Activated CD4-positive, alpha-beta T cell treated with anti-CD3 and anti-CD28 coated beads, Interleukin-2, amount 50 U/mL, for 1 hour (primary cell): ENCODE data around the gene NFKB2.

Source experiments
- DNase-seq: peaks from one replicate; pipeline ENCODE4 v3.0.0-alpha.2; 2020

Gene NFKB2

GRCh38 chr10:102423372-102423968 lies 28.0 kb downstream of the NFKB2 start:
- no peak for DNase-seq

GRCh38 chr10:102424145-102424544 lies 28.6 kb downstream of the NFKB2 start:
- DNase-seq: no peak

GRCh38 chr10:102424916-102425315 lies 29.4 kb downstream of the NFKB2 start:
- no peak for DNase-seq

GRCh38 chr10:102425444-102425843 lies 29.9 kb downstream of the NFKB2 start:
- DNase-seq: no peak

GRCh38 chr10:102426803-102427287 lies 31.3 kb downstream of the NFKB2 start:
- no peak for DNase-seq

DNA sequence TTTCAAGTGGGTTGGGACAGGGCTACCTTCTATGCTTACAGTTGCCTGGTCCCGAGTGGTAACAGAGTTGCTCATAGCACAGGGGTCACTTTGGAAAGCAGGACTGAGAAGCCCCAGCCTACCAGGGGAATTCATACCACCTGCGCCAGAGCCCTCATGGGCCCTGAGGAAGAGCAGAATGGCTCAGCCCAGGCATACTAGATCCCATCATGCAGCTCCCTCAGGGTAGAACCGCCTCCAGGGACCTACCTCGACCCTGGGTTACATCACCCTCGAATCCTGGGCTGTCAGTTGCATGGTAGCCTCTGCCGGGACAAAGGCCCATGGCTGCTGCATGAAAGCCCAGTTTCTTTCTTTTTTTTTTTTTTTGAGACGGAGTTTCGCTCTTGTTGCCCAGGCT lies 34.0 kb downstream of the NFKB2 start:
- DNase-seq: no peak

GRCh38 chr10:102431452-102432124 lies 36.1 kb downstream of the NFKB2 start:
- DNase-seq: no peak

- DNase-seq: peak; percentile 96
Observed at GRCh38 chr10:102432162-102432950, 36.9 kb downstream of the NFKB2 start, which contains the start of gene CUEDC2. TSS of gene CUEDC2 (minus strand) at chr10:102432574. CDS start at chr10:102425188, 7,386 bp downstream.

DNA sequence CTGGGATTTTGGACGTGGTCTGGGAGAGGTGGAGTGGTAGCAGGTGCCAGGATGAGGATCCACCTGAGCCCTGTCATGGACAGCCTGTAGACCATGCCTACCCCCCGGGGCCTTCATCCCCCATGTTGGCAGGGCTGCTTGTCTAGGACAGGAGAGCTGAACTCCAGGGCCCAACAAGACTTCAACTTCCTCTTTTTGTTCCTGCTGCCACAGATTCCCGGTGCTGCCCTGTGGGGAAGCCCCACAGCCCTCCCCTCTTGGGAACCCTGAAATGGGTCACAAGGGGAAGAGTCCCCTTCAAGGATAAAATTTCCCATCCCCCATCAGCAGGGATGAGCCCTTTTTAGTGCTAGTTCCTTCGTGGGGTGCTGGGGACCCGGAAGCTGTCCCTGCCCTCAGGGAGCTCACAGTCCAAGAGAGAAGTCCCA lies 38.1 kb downstream of the NFKB2 start:
- no peak for DNase-seq

GRCh38 chr10:102434394-102435132 lies 39.1 kb downstream of the NFKB2 start:
- DNase-seq: no peak

DNA sequence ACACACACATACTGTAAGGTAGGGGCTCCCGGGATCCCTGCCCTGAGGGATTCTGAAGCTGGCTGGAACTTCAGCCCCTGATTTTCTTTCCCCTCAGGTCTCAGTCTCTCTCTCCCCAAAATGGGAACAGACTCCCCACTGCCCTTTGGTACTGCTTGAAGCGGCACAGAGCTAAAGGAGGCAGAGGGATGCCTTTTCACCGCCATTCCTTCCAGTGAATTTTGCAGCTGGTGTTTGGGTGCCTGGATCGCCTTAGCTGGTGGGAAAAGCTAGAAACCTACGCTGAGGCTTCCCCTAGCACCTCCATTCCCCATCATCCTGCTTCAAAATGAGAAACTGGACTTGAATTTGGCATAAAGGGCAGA lies 39.6 kb downstream of the NFKB2 start:
- DNase-seq: no peak

GRCh38 chr10:102435529-102436233 lies 40.2 kb downstream of the NFKB2 start:
- no peak for DNase-seq

DNA sequence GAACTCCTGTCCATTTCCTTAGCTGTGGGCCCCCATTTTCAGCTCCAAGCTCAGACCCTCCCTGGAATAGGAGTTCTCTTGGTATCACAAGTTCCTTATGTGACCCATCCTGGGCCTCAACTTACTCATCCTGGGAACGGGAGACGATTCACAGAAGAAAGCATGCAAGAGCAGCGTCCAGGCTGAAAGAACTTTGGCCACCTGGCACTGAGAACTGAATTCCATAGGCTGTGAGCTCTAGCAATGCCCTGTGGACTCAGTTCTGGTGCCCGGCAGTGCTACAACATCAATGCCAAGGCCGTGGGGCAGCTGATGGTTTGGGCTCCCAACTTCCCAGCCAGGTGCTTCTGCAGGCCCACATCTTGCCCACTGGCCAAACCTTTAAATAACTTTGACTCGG lies 40.8 kb downstream of the NFKB2 start:
- no peak for DNase-seq

DNA sequence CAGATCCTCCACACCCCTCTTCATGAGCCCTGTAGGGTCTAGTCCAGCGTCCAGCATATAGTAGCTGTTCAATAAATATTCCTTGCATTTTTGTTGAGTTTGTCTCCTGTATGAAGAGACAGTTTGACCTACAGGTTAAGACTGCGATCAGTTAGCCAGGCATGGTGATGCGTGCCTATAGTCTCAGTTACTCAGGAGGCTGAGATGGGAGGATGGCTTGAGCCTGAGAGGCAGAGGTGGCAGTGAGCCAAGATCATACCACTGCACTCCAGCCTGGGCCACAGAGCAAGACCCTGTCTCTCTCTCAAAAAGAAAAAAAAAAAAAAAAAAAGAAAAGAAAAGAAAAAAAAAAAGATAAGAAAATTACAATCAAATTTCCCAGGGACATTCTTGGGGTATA lies 42.0 kb downstream of the NFKB2 start:
- DNase-seq: no peak

GRCh38 chr10:102438374-102438773 lies 42.9 kb downstream of the NFKB2 start:
- no peak for DNase-seq

- DNase-seq: no peak
Observed at GRCh38 chr10:102444851-102445250, 49.3 kb downstream of the NFKB2 start.

DNA sequence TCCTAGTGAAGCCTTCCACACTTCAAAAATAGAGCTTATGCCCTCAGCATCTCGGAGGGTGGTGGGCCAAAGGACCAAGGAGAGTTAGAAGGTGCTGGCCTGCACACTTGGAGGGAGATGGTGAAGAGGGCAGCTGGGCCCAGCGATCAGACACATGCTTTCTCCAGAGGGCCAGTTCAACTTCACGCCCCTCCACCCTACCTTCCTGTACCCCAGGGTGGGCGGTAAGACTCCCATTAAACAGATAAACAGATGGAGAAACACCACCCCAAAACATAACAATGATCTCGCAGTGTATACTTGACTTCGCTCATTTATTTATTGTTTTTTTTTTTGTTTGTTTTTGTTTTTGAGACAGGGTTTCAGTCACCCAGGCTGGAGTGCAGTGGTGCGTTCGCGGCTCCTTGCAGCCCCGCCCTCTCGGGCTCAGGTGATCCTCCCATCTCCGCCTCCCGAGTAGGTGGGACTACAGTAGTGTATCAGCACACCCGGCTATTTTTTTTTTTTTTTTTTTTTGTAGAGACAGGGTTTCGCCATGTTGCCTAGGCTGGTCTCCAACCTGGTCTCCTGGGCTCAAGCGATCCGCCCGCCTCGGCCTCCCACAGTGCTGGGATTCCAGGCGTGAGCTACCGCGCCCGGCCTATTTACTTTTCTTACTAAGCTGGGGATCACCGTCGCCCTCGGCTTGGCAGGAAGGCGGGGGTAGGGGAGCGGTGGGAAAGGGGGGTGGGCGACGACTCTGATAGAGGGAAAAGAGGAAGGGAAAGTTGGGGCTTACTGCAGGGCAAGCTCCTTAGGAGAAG lies 54.0 kb downstream of the NFKB2 start:
- DNase-seq: peak; percentile 84

DNA sequence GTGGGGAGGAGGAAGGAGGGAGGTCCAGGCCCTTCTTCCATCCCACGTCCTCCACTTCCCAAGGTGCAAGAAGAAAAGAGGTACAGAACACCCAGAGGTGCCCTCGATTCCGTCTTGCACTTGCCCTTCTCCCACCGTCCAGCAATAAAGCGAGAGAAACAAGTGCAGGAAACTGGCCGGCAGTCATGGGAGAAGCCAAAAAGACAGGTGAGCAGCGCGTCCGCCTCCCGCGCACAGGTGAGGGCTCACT lies 54.5 kb downstream of the NFKB2 start:
- DNase-seq: no peak

DNA sequence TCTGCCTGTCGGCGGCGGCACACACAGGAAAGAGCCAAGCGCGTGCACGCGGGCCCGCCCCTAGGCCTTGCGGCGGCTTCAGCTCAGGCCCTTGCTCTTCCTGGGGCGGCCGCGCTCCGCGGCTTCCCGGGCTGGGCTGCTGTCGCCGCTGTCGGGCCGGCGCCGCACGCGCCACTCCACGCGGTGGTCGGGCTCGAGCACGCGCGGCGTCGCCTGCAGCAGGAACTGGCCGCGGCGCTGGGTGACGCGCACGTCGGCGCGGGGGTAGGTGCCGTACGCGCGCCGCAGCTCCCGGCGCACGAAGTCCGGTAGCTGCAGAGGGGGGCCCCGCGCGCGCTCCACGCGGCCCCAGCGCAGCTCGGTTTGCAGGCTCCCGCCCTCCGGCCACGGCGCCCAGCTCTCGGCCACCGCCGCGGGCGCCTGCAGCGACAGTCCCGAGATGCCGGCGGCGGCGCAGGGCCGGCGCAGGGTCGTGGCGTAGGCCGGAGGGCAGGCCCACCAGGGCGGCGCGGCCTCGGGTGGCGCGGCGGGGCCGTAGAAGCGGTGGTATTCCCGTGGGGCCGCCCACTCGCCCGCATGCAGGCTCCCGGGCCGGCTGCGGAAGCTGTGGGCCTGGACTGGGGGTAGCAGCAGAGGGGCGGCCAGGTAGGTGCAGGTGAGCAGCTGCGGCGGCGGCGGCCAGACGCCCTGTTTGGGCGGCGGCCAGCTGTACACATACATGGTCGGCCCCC lies 55.0 kb downstream of the NFKB2 start:
- DNase-seq: peak; percentile 83

DNA sequence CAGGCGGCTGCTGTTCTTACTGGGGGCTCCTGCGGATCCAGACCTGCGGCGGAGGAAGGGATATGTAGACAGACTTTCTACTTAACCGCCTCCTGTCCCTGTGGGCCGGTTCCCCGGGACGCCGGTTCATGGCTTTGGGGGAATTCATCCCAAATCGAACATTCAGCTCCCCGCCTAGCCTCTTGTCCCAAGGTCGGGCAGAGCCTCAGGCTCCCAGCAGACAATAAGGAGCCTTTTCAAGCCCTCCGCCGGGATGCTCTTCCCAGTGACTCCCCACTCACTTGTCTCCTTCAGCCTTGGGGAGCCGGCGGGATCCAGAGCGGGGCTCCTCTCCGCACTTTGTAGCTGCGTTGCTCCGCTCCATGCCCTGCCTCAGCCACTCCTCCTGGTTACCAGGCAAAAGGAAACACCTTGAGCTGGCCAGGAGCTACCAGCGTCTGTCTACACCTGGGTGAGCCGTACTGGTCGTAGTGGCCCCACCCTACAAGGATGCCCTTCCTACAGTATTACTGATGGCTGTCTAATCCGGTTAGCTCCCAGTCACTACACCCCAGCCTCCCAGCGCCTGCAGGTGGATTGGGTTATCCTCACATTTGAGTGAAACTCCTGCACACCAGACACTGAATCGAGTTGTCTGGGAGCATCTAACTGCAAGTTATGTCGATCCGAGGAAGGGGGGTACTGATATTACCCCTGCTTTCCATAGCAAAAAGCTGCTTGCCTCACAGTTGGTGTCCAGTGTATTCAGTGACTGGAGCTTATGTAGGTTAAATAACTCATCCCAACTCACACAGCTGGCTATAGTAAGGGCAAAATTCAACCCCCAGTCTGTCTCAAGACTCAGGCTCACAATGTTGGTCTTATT lies 55.8 kb downstream of the NFKB2 start, which contains the start of gene C10orf95:
Gene C10orf95 (minus strand): TSS at position 439 of the 865 bp plus-strand sequence. CDS start 450 bp downstream, outside the sequence.
- DNase-seq: no peak
